Fibroblast of the aortic adventitia (primary cell): ENCODE measurements around the gene ZMYND8. TPM values are rescaled to one million over a fixed set of nuclear protein-coding genes. Genes with fewer than 3 reads are reported as not detected.

Experiments used
- DNase-seq: peaks from one replicate; pipeline ENCODE4 v3.0.0-alpha.2; 2010; ENCODE audit warnings: low read depth
- H3K4me3 ChIP-seq: 2 replicates; pipeline ENCODE4 v1.5.1; 2011; ENCODE audit warnings: low read depth, mild to moderate bottlenecking, control low read depth, low read length, moderate library complexity
- CTCF ChIP-seq: IDR thresholded peaks from 2 replicates; pipeline ENCODE4 v1.5.1; 2011; ENCODE audit warnings: mild to moderate bottlenecking, low read length, control low read depth, inconsistent platforms; ENCODE audit not compliant: insufficient read depth
- total RNA-seq: library from RNA; depleted of rRNA; stranded (reverse); fragments of >200 nt; gene quantifications from 2 replicates; pipeline ENCODE4 v1.2.3, GENCODE V29; 2012; ENCODE audit warnings: low replicate concordance

Gene ZMYND8
- total RNA-seq, 1 donor: 24.0 TPM

- no peak for TF ChIP-seq CTCF
- no peak for DNase-seq
- no peak overlapping the region for H3K4me3 ChIP-seq
Observed at GRCh38 chr20:47350691-47351545, 5.6 kb downstream of the ZMYND8 start.

- no peak for DNase-seq
- TF ChIP-seq CTCF: no peak
- peak overlapping the region; percentile 10 for H3K4me3 ChIP-seq
Observed at GRCh38 chr20:47350181-47350550, 6.3 kb downstream of the ZMYND8 start.

- peak; percentile 79 for DNase-seq
- H3K4me3 ChIP-seq: peak overlapping the region; percentile 29
- TF ChIP-seq CTCF: no peak
Observed at GRCh38 chr20:47349365-47350180, 6.9 kb downstream of the ZMYND8 start.

DNA sequence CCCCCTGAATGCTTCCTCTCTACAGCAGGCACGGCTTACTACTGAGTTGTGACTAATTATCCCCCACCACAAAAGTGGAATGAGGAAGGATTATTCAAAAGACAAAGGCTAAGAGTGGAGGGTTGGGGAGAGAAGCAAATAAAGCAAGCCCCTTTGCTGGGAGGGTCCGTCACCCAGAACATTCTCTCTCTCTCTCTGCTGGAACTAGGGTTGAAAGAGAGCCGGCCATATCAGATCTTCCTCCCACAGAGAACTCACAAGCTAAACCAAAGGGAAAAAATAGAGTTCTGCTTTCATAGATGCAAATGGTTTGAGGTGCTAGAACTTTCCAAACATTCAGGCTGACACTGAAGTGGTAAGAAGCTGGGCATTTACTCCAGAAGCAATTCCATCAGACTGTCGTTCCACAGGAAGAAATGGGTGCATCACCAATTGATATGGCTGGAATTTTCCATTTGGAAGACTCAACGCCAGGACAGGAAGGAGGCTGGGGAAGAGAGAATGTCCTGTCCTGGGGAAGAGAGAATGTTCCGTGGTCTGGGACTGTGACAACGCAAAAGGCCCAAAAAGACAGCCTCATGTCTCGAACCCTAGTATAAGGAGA lies 7.9 kb downstream of the ZMYND8 start:
- TF ChIP-seq CTCF: no peak
- H3K4me3 ChIP-seq: no peak overlapping the region
- DNase-seq: no peak

DNA sequence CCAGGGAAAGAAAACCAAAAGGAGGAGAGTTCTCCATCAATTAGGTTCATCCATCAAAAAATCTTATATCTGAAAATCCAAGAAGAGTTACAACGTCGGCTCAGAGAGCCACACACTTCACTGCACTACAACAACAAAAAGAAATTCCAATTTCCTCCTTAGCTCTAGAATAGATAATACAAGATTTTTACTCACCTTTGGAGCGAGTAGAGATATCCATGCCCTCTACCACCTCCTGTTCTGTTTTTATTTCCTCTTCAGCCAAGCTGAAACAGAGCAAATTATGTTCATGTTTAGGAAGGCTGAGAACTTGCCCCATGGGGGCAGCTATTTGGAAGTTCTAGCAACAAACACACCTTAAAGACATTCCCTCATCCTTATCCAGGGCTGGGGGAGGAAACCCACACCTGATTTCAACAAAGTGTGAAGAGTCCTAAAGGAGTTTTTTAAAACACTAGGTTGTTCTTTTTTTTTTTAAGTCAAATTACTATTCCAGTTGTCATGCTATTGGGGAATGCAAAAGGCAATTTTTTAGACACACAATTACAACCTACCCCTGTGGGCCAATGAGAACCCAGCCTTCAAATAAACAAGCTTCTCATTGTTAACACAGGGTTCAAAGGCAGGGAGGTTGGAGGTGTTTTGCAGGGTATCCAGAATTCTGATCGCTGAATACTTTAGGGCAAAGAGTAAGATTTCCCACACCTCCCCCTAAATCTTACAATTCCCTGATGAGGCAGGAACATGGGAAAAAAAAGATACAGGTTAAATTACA lies 8.7 kb downstream of the ZMYND8 start:
- no peak overlapping the region for H3K4me3 ChIP-seq
- no peak for DNase-seq
- TF ChIP-seq CTCF: no peak

DNA sequence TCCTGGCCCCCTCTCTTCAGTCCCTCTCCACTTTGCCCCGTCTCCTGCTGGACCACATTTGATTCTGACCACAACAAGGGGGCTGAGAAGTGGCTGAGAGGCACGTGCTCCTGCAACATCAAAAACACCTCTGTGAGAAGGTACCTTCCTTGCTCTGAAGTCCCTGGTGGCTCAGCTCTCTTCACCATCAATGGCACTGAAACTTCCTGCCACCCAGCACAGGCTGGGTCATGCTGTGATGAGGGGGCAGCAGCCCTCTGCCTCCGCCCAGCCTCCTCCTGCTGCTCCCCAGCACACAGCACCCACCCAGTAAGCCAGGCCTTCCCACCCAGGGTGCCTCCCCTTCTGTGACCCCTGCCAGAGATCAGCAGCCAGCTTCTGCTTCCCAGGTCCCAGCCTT lies 10.3 kb downstream of the ZMYND8 start:
- no peak for DNase-seq
- no peak for TF ChIP-seq CTCF
- no peak overlapping the region for H3K4me3 ChIP-seq
